Kidney (tissue), 14 donors: ENCODE measurements around the gene PPP1R15A. TPM values are rescaled to one million over a fixed set of nuclear protein-coding genes. Genes with fewer than 3 reads are reported as not detected.

ENCODE experiments used
- DNase-seq, 5 donors: peaks; one replicate each; pipeline ENCODE4 v3.0.0-alpha.2; 2013 to 2020
- FAIRE-seq: peaks from 2 replicates; lab custom pipeline; 2012; peaks lifted over from hg19 to GRCh38; lab: Jason Lieb, UNC
- H3K27ac ChIP-seq, 2 donors: one replicate each; pipeline ENCODE4 v1.7.0; 2013; ENCODE audit warnings: low read depth in 2 of 2, low read length in 2 of 2, inconsistent platforms in 1 of 2
- H3K27me3 ChIP-seq: one replicate; pipeline ENCODE4 v1.7.1; 2013; ENCODE audit warnings: low read length, inconsistent platforms; ENCODE audit not compliant: control insufficient read depth, insufficient read depth
- H3K36me3 ChIP-seq, 3 donors: one replicate each; pipeline versions ENCODE4 v1.7.0 to v1.7.1; 2013; ENCODE audit warnings: low read length in 3 of 3, control low read depth in 1 of 3, inconsistent platforms in 1 of 3; ENCODE audit not compliant: insufficient read depth in 3 of 3, control insufficient read depth in 2 of 3
- H3K4me1 ChIP-seq, 3 donors: one replicate each; pipeline versions ENCODE4 v1.7.0 to v1.7.1; 2013; ENCODE audit warnings: low read length in 3 of 3, inconsistent platforms in 1 of 3, low read depth in 1 of 3; ENCODE audit not compliant: control insufficient read depth in 2 of 3, insufficient read depth in 2 of 3
- H3K4me3 ChIP-seq, 3 donors: one replicate each; pipeline versions ENCODE4 v1.7.0 to v1.8.1; 2013; ENCODE audit warnings: low read length in 3 of 3, control low read depth in 1 of 3, inconsistent platforms in 1 of 3
- H3K9ac ChIP-seq, 3 donors: one replicate each; pipeline versions ENCODE4 v1.7.0 to v1.7.1; 2013; ENCODE audit warnings: low read length in 3 of 3, control low read depth in 1 of 3, inconsistent platforms in 1 of 3
- H3K9me3 ChIP-seq, 3 donors: one replicate each; pipeline versions ENCODE4 v1.7.0 to v1.7.1; 2013; ENCODE audit warnings: low read length in 3 of 3, control low read depth in 1 of 3, inconsistent platforms in 1 of 3; ENCODE audit not compliant: control insufficient read depth in 2 of 3, insufficient read depth in 1 of 3
- intact Hi-C: fragments of 100-400 bp; cut with DNase I; formaldehyde crosslinking; loops from one replicate; pipeline ENCODE4 v1.11.1; 2022
- polyA plus RNA-seq: library from polyadenylated mRNA; stranded (reverse); fragments of 350-450 nt; fragmentation: Illumina TruSeq; extraction: RNeasy Lipid Tissue Mini Kit (QIAGEN cat#74804); gene quantifications from one replicate; pipeline ENCODE4 v1.2.3, GENCODE V29; 2014; ENCODE audit warnings: low read depth, low replicate concordance; ENCODE audit not compliant: insufficient read depth
- total RNA-seq: library from RNA; stranded (reverse); fragmentation: NEBNext Ultra II Directional; extraction: Animal tissue kit (Norgen Biotek cat#: 25700); gene quantifications from one replicate; pipeline ENCODE4 v1.2.1, GENCODE V29; 2021
- TF ChIP-seq, protein P1 (sequence below): IDR thresholded peaks from 3 replicates; pipeline ENCODE4 v1.5.1; 2012; ENCODE audit warnings: mild to moderate bottlenecking, moderate library complexity, borderline replicate concordance; ENCODE audit not compliant: insufficient read depth; ENCODE audit errors: extremely low read depth
- donor health status: control.
- donor health status: control.
- donor health status: control.
- donor health status: control.
- donor health status: control.
- donor health status: DM: yes; HTN: yes; CAD: no.
- donor health status: Normal renal cell carcinoma (clear cell type).

Gene PPP1R15A
- total and polyA plus RNA-seq, 2 donors from 2014 or later = 24.7 to 45.1 TPM

DNA sequence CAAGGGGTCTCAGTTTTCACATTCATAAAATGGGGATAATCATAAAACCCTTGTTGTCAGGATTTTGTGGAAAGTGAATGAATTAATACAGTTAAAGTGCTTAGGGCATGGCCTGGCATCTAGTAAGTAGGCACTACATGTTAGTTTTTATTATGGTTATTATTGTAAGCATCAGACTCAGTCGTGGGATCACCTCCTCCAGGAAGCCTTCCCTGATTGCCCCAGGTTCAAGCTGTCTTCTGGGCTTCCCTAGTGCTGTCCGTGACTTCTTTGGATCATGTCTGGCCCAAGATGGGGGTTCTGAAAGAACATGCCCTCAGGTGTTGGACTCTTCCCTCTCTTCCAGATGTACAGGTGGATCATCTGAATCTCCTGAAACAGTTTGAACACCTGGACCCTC lies 38.6 kb downstream of the PPP1R15A start:
- Histone ChIP-seq H3K9ac (no peak overlapping the region), H3K4me1 (peaks cover 0 to 5% (median 3%) of the 10 kb centered on the region in 3 donors), H3K36me3 (peaks cover 15 to 43% (median 23%) of the 10 kb centered on the region in 3 donors), H3K4me3 (no peak overlapping the region), H3K9me3 (no peaks in the 10 kb centered on the region), H3K27ac (no peak overlapping the region), H3K27me3 (no peaks in the 10 kb centered on the region)
- no peak for DNase-seq
- intact Hi-C loops = no loop called here
- FAIRE-seq = no peak
- TF ChIP-seq, protein P1, sequence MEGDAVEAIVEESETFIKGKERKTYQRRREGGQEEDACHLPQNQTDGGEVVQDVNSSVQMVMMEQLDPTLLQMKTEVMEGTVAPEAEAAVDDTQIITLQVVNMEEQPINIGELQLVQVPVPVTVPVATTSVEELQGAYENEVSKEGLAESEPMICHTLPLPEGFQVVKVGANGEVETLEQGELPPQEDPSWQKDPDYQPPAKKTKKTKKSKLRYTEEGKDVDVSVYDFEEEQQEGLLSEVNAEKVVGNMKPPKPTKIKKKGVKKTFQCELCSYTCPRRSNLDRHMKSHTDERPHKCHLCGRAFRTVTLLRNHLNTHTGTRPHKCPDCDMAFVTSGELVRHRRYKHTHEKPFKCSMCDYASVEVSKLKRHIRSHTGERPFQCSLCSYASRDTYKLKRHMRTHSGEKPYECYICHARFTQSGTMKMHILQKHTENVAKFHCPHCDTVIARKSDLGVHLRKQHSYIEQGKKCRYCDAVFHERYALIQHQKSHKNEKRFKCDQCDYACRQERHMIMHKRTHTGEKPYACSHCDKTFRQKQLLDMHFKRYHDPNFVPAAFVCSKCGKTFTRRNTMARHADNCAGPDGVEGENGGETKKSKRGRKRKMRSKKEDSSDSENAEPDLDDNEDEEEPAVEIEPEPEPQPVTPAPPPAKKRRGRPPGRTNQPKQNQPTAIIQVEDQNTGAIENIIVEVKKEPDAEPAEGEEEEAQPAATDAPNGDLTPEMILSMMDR = no peak

DNA sequence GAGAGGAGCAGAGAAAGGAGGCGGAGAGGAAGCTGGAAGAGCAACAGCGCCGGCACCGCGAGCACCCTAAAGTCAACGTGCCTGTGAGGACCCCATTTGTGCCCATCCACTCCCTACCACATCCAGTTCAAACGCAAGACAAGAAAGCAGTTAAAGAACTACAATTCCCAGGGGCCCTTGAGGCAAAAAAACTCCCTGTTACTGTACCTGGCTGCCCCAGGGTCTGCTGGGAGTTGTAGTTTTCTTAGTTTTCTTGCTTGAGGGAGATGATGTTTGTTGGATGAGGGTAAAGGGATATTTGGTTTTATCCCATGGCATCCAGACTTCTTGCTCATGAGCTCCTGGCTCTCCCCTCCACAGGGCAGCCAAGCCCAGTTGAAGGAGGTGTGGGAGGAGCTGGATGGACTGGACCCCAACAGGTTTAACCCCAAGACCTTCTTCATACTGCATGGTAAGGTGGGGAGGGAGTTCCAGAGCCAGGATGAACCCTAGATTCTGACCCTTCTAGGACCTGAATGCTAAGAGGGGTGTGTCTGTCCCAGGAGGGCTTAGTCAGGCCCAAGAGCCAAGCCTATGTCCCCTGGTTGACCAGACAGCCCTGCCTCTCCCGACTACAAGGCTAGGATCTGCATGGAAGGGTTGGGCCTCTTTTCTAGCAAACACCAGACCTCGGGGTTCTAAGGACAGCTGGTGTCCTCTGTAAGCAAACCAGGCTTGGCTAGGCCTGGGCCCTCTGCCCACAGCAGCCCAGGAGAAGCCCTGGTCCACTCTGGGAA lies 41.1 kb downstream of the PPP1R15A start:
- DNase-seq = no peak
- FAIRE-seq = no peak
- H3K4me1 ChIP-seq = peaks cover 0 to 4% (median 3%) of the 10 kb centered on the region in 3 donors
- intact Hi-C loops = no loop called here
- TF ChIP-seq, protein P1 = no peak
- H3K4me3 ChIP-seq = no peak overlapping the region
- H3K27me3 ChIP-seq = no peaks in the 10 kb centered on the region
- H3K9me3 ChIP-seq = no peaks in the 10 kb centered on the region
- no peak overlapping the region for H3K9ac ChIP-seq
- no peak overlapping the region for H3K27ac ChIP-seq
- H3K36me3 ChIP-seq = peaks cover 13 to 48% (median 24%) of the 10 kb centered on the region in 3 donors

DNA sequence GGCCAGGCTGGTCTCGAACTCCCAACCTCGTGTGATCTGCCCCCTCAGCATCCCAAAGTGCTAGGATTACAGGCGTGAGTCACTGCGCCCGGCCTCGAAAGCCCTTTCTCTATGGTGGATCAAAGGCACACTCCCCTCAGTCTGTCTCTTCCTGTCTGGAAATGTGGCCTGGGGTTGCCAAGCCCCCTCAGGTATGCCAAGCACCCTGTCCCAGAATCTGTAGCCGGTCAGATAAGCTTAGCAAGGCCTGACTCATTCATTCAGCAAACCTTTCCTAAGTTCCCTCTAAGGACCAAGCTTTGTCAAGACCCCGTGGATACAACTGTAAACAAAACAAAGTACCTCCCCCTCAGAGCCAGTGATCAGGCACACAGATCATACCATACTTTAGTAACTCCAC lies 42.0 kb downstream of the PPP1R15A start:
- Histone ChIP-seq H3K36me3 (peaks cover 13 to 44% (median 24%) of the 10 kb centered on the region in 3 donors), H3K9me3 (no peaks in the 10 kb centered on the region), H3K4me3 (no peak overlapping the region), H3K27me3 (no peaks in the 10 kb centered on the region), H3K27ac (no peak overlapping the region), H3K9ac (no peak overlapping the region), H3K4me1 (no peaks in the 10 kb centered on the region)
- TF ChIP-seq, protein P1 = no peak
- DNase-seq (no peak), FAIRE-seq (no peak)
- intact Hi-C loops = no loop called here
